Liver (tissue), 9 donors: Measurements from ENCODE around the gene CPNE4. TPM values are rescaled to one million over a fixed set of nuclear protein-coding genes. Genes with fewer than 3 reads are reported as not detected.

Source experiments
- DNase-seq: peaks from one replicate; pipeline ENCODE4 v3.0.0-alpha.2; 2017; ENCODE audit warnings: low spot score
- H3K27ac ChIP-seq, 2 donors: one replicate each; pipeline ENCODE4 v1.7.0; 2013; ENCODE audit warnings: inconsistent platforms in 2 of 2, low read length in 2 of 2, control low read depth in 1 of 2, low read depth in 1 of 2, mild to moderate bottlenecking in 1 of 2
- H3K27me3 ChIP-seq, 4 donors: one replicate each; pipeline versions ENCODE4 v1.6.1 to v1.7.0; 2013; ENCODE audit warnings: low read length in 3 of 4, inconsistent platforms in 1 of 4, mild to moderate bottlenecking in 1 of 4, moderate library complexity in 1 of 4; ENCODE audit not compliant: control insufficient read depth in 4 of 4, insufficient read depth in 4 of 4
- H3K36me3 ChIP-seq, 4 donors: one replicate each; pipeline versions ENCODE4 v1.6.1 to v1.7.0; 2013; ENCODE audit warnings: low read length in 3 of 4, mild to moderate bottlenecking in 3 of 4, low read depth in 1 of 4, moderate library complexity in 1 of 4; ENCODE audit not compliant: control insufficient read depth in 4 of 4, insufficient read depth in 3 of 4
- H3K4me1 ChIP-seq, 4 donors: one replicate each; pipeline versions ENCODE4 v1.6.1 to v1.7.0; 2013; ENCODE audit warnings: low read length in 3 of 4, mild to moderate bottlenecking in 3 of 4, moderate library complexity in 1 of 4; ENCODE audit not compliant: control insufficient read depth in 4 of 4, insufficient read depth in 4 of 4
- H3K4me3 ChIP-seq, 3 donors: one replicate each; pipeline versions ENCODE4 v1.6.1 to v1.7.0; 2013; ENCODE audit warnings: low read length in 3 of 3, control low read depth in 1 of 3, low read depth in 1 of 3, mild to moderate bottlenecking in 1 of 3
- H3K9ac ChIP-seq, 2 donors: one replicate each; pipeline ENCODE4 v1.7.0; 2013; ENCODE audit warnings: low read length in 2 of 2, mild to moderate bottlenecking in 2 of 2, moderate library complexity in 2 of 2, control low read depth in 1 of 2, low read depth in 1 of 2
- H3K9me3 ChIP-seq, 4 donors: one replicate each; pipeline versions ENCODE4 v1.6.1 to v1.7.0; 2013; ENCODE audit warnings: low read length in 3 of 4; ENCODE audit not compliant: control insufficient read depth in 4 of 4
- EGR1 ChIP-seq, 2 donors: IDR thresholded peaks; 2 replicates each; pipeline ENCODE4 v1.6.1; 2016 to 2018; ENCODE audit warnings: antibody characterized with exemption in 2 of 2, low read depth in 2 of 2
- FOXA2 ChIP-seq: IDR thresholded peaks from 2 replicates; pipeline ENCODE4 v1.6.1; 2016; ENCODE audit warnings: antibody characterized with exemption
- GABPA ChIP-seq, 2 donors: IDR thresholded peaks in 1 of 2; conservative IDR thresholded peaks in 1 of 2; 2 replicates each; pipeline ENCODE4 v1.6.1; 2016; ENCODE audit warnings: antibody characterized with exemption in 2 of 2, mild to moderate bottlenecking in 1 of 2, moderate library complexity in 1 of 2
- HNF4A ChIP-seq, 2 donors: conservative IDR thresholded peaks; 2 replicates each; pipeline ENCODE4 v1.6.1; 2016; ENCODE audit warnings: antibody characterized with exemption in 2 of 2, mild to moderate bottlenecking in 2 of 2
- HNF4G ChIP-seq: IDR thresholded peaks from 2 replicates; pipeline ENCODE4 v1.6.1; 2016; ENCODE audit warnings: antibody characterized with exemption
- JUND ChIP-seq, 2 donors: IDR thresholded peaks; 2 replicates each; pipeline ENCODE4 v1.6.1; 2016; ENCODE audit warnings: antibody characterized with exemption in 2 of 2
- NR2F2 ChIP-seq: IDR thresholded peaks from 2 replicates; pipeline ENCODE4 v1.6.1; 2016; ENCODE audit warnings: antibody characterized with exemption
- RAD21 ChIP-seq, 2 donors: IDR thresholded peaks; 2 replicates each; pipeline ENCODE4 v1.6.1; 2016; ENCODE audit warnings: antibody characterized with exemption in 2 of 2, mild to moderate bottlenecking in 2 of 2
- REST ChIP-seq: IDR thresholded peaks from 2 replicates; pipeline ENCODE4 v1.6.1; 2016; ENCODE audit warnings: antibody characterized with exemption, mild to moderate bottlenecking
- RXRA ChIP-seq, 2 donors: IDR thresholded peaks; 2 replicates each; pipeline ENCODE4 v1.6.1; 2017 to 2018; ENCODE audit warnings: antibody characterized with exemption in 2 of 2, mild to moderate bottlenecking in 1 of 2
- SP1 ChIP-seq: IDR thresholded peaks from 2 replicates; pipeline ENCODE4 v1.6.1; 2018; ENCODE audit warnings: antibody characterized with exemption, mild to moderate bottlenecking
- TAF1 ChIP-seq: conservative IDR thresholded peaks from 2 replicates; pipeline ENCODE4 v1.6.1; 2016; ENCODE audit warnings: antibody characterized with exemption, mild to moderate bottlenecking
- YY1 ChIP-seq: IDR thresholded peaks from 2 replicates; pipeline ENCODE4 v1.6.1; 2016; ENCODE audit warnings: antibody characterized with exemption, mild to moderate bottlenecking
- WGBS: extraction: QIAGEN DNeasy Blood & Tissue Kit; methylation state at CpG from one replicate; pipeline ENCODE4 v1.1.7; 2013; 5-methylcytosine and 5-hydroxymethylcytosine counted together
- polyA plus RNA-seq, 2 donors: library from polyadenylated mRNA; stranded (reverse) in 1 of 2; unstranded in 1 of 2; fragments of 200-250 nt in 1 of 2; fragments of >200 nt in 1 of 2; fragmentation: Nextera tagmentation in 1 of 2; extraction: Ambion mirVana in 1 of 2; gene quantifications; one replicate each; pipeline versions ENCODE4 v1.2.1 to v1.2.3, GENCODE V29; 2013 to 2015
- total RNA-seq, 2 donors: library from RNA; depleted of rRNA; stranded (reverse); fragments of >200 nt; gene quantifications; one replicate each; pipeline ENCODE4 v1.2.3, GENCODE V29; 2014
- TF ChIP-seq, protein P1 (sequence below): IDR thresholded peaks from 2 replicates; pipeline ENCODE4 v1.6.1; 2016; ENCODE audit warnings: antibody characterized with exemption
- TF ChIP-seq, protein P2 (sequence below): fragments of 150-350 bp; IDR thresholded peaks from 2 replicates; pipeline ENCODE4 v1.5.1; 2017; ENCODE audit warnings: improper control_type of control experiment, low read depth, low read length; ENCODE audit not compliant: missing input control
- TF ChIP-seq, protein P3 (sequence below): IDR thresholded peaks from 2 replicates; pipeline ENCODE4 v1.6.1; 2016; ENCODE audit warnings: antibody characterized with exemption
- TF ChIP-seq, protein P4 (sequence below): IDR thresholded peaks from 2 replicates; pipeline ENCODE4 v1.6.1; 2016; ENCODE audit warnings: antibody characterized with exemption
- donor health status: healthy.
- donor health status: healthy.
- donor health status: healthy.
- donor health status: healthy.
- donor health status: healthy.

CPNE4 gene
- total and polyA plus RNA-seq, 4 donors: under 0.01 to 0.03 TPM; not detected in 2

DNA sequence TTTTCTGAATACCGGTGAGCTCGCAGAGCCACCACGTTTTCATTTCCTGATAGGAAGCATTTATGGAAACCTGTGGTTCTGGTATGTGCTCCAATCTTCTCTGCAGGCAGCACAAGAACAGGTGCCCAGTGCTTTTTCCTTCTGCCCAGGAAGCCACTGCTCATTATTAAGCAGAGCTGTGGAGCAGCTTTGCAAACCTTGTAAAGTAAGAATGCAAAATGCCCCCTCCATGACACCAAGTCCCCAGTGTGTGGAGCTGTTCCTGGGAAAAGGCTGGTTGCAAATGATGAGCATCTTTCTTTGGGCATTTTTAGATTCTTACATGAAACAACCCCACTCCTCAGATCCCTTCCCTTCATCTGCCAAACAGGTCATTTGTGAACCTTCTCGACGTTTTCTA lies 466.4 kb downstream of the CPNE4 start:
- Histone ChIP-seq H3K36me3 (no peaks in the 10 kb centered on the region), H3K4me3 (no peak overlapping the region), H3K27ac (no peak overlapping the region), H3K9ac (no peak overlapping the region), H3K9me3 (no peaks in the 10 kb centered on the region), H3K4me1 (no peaks in the 10 kb centered on the region), H3K27me3 (peaks cover 0 to 2% (median 0%) of the 10 kb centered on the region in 4 donors)
- TF ChIP-seq, protein P1, sequence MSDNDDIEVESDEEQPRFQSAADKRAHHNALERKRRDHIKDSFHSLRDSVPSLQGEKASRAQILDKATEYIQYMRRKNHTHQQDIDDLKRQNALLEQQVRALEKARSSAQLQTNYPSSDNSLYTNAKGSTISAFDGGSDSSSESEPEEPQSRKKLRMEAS: no peak
- no peak for TF ChIP-seq JUND (IDR thresholded peaks at IDR 0.05)
- WGBS: 61% methylated on average over 5 of the region's 5 CpGs
- no peak for DNase-seq

- Histone ChIP-seq H3K27me3 (peaks cover 0 to 6% (median 0%) of the 10 kb centered on the region in 4 donors), H3K4me3 (no peak overlapping the region), H3K9me3 (no peaks in the 10 kb centered on the region), H3K9ac (no peak overlapping the region), H3K4me1 (no peaks in the 10 kb centered on the region), H3K36me3 (no peaks in the 10 kb centered on the region), H3K27ac (no peak overlapping the region)
- TF ChIP-seq GABPA (IDR thresholded peaks at IDR 0.05 in 1 of 2, conservative IDR thresholded peaks at IDR 0.05 in 1 of 2) (no peak), REST (no peak), JUND (IDR thresholded peaks at IDR 0.05) (no peak), RAD21 (IDR thresholded peaks at IDR 0.05) (no peak), YY1 (no peak), NR2F2 (no peak), EGR1 (IDR thresholded peaks at IDR 0.05; ENCODE audit: low read depth in 2 of 2) (no peak), HNF4G (no peak), HNF4A (conservative IDR thresholded peaks at IDR 0.05) (no peak), SP1 (no peak), FOXA2 (no peak), TAF1 (no peak), RXRA (IDR thresholded peaks at IDR 0.05) (no peak)
- TF ChIP-seq, protein P2, sequence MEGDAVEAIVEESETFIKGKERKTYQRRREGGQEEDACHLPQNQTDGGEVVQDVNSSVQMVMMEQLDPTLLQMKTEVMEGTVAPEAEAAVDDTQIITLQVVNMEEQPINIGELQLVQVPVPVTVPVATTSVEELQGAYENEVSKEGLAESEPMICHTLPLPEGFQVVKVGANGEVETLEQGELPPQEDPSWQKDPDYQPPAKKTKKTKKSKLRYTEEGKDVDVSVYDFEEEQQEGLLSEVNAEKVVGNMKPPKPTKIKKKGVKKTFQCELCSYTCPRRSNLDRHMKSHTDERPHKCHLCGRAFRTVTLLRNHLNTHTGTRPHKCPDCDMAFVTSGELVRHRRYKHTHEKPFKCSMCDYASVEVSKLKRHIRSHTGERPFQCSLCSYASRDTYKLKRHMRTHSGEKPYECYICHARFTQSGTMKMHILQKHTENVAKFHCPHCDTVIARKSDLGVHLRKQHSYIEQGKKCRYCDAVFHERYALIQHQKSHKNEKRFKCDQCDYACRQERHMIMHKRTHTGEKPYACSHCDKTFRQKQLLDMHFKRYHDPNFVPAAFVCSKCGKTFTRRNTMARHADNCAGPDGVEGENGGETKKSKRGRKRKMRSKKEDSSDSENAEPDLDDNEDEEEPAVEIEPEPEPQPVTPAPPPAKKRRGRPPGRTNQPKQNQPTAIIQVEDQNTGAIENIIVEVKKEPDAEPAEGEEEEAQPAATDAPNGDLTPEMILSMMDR: no peak
- TF ChIP-seq, protein P1: no peak
- TF ChIP-seq, protein P3, sequence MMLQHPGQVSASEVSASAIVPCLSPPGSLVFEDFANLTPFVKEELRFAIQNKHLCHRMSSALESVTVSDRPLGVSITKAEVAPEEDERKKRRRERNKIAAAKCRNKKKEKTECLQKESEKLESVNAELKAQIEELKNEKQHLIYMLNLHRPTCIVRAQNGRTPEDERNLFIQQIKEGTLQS: no peak
- TF ChIP-seq, protein P4, sequence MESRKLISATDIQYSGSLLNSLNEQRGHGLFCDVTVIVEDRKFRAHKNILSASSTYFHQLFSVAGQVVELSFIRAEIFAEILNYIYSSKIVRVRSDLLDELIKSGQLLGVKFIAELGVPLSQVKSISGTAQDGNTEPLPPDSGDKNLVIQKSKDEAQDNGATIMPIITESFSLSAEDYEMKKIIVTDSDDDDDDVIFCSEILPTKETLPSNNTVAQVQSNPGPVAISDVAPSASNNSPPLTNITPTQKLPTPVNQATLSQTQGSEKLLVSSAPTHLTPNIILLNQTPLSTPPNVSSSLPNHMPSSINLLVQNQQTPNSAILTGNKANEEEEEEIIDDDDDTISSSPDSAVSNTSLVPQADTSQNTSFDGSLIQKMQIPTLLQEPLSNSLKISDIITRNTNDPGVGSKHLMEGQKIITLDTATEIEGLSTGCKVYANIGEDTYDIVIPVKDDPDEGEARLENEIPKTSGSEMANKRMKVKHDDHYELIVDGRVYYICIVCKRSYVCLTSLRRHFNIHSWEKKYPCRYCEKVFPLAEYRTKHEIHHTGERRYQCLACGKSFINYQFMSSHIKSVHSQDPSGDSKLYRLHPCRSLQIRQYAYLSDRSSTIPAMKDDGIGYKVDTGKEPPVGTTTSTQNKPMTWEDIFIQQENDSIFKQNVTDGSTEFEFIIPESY: no peak
- DNase-seq: no peak
- WGBS: 70% methylated on average over 4 of the region's 4 CpGs
Observed at GRCh38 chr3:131564812-131565211, 470.0 kb downstream of the CPNE4 start.
